Large intestine (tissue), 1 donor: Measurements from ENCODE around the gene CDKN2B. TPM values are rescaled to one million over a fixed set of nuclear protein-coding genes. Genes with fewer than 3 reads are reported as not detected.

ENCODE experiments used
- polyA plus RNA-seq: library from polyadenylated mRNA; unstranded; fragments of 120-200 nt; gene quantifications from one replicate; pipeline ENCODE4 v1.2.1, GENCODE V29; 2013

CDKN2B gene
- polyA plus RNA-seq, 1 donor: 21.7 TPM

Other genes starting within 250 kb of the CDKN2B start
- gene MTAP, start 206.7 kb downstream of the CDKN2B start, polyA plus RNA-seq: 25.1 TPM
- 0.15 TPM for gene CDKN2A, start 14.9 kb downstream of the CDKN2B start, polyA plus RNA-seq
- 1.7 TPM for gene CDKN2B-AS1, start 14.5 kb downstream of the CDKN2B start, polyA plus RNA-seq